Measurements from ENCODE around the gene PLOD2.

DNA sequence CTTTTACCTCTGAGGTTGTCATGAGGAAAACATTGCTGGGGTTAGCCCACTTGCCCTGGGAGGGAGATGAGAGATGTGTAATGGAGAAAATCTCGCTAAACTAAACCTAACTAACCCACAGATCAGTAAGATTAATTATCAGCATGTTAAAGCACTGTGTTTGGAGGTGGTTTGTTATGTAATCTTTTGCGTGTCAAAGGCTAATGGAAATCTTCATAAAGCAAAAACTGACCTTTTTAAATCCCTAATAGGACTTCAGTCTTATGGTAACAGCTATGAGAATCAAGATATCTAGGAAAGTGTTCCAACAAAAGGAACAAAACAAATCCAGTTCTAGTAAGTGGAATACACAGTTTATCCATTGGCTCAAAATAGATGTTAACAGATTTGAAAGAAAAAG lies 102.7 kb downstream of the PLOD2 start:
- TF ChIP-seq, protein P1, sequence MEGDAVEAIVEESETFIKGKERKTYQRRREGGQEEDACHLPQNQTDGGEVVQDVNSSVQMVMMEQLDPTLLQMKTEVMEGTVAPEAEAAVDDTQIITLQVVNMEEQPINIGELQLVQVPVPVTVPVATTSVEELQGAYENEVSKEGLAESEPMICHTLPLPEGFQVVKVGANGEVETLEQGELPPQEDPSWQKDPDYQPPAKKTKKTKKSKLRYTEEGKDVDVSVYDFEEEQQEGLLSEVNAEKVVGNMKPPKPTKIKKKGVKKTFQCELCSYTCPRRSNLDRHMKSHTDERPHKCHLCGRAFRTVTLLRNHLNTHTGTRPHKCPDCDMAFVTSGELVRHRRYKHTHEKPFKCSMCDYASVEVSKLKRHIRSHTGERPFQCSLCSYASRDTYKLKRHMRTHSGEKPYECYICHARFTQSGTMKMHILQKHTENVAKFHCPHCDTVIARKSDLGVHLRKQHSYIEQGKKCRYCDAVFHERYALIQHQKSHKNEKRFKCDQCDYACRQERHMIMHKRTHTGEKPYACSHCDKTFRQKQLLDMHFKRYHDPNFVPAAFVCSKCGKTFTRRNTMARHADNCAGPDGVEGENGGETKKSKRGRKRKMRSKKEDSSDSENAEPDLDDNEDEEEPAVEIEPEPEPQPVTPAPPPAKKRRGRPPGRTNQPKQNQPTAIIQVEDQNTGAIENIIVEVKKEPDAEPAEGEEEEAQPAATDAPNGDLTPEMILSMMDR (conservative IDR thresholded peaks at IDR 0.05; ENCODE audit: low read length): no peak
- TF ChIP-seq EZH2phosphoT487 (IDR thresholded peaks at IDR 0.05; ENCODE audit: borderline replicate concordance, low read depth, low read length): no peak

Measured in OCI-LY7 (cell line).